Measurements from ENCODE around the gene PPARG. TPM values are rescaled to one million over a fixed set of nuclear protein-coding genes. Genes with fewer than 3 reads are reported as not detected.
A peak's percentile ranks its signal among the peaks of the same experiment; 100 is the strongest.

The PPARG gene
- total RNA-seq, 6 donors from 2014 or later: 39.8 to 93.9 (median 52.7) TPM

DNA sequence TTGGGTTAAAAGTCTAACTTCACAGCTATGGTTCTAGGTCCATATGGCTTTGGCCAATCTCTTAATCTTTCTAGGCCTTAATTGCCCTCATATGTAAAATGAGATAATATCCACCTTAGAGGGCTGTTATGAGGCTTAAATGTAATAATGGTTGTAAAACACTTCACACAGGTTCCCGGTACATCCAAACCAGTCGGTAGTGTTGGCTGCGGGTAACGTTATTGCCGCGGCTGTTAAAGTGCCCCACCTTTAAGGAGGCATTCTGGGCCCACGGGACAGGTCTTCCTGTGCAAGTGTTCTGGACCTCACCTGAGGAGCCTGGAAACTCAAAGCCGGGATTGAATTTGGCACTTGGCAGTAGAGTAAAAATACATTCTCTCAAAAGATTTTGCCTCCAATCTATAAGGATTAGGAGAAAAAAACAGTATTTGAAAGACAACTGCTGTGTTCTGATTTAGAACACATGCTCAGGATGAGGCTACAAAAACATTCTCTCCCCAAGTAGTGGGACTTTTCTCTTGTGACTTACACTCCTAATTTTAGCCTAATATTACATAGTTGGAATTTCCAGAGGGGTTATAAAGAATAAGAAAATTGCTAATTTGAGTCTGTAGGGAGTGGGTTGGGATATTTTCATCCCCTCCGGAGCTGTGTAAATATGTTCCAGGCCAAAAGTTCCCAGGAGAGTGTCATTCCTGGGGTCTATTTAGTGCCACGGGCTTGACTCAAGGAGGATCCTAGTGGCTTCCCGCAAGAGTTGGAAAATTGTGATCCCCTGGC lies 150.5 kb downstream of the PPARG start:
- DNase-seq (no peak), ATAC-seq (ENCODE audit: low FRiP score in 2 of 2) (no peak)
- Histone ChIP-seq H3K4me1 (no peaks in the 10 kb centered on the region), H3K4me3 (no peak overlapping the region), H3K9me3 (no peaks in the 10 kb centered on the region), H3K36me3 (no peaks in the 10 kb centered on the region), H3K27me3 (no peaks in the 10 kb centered on the region), H3K27ac (no peak overlapping the region)
- 87 to 92% methylated on average over 11 of the region's 11 CpGs for WGBS, 2 donors
- TF ChIP-seq, protein P1, sequence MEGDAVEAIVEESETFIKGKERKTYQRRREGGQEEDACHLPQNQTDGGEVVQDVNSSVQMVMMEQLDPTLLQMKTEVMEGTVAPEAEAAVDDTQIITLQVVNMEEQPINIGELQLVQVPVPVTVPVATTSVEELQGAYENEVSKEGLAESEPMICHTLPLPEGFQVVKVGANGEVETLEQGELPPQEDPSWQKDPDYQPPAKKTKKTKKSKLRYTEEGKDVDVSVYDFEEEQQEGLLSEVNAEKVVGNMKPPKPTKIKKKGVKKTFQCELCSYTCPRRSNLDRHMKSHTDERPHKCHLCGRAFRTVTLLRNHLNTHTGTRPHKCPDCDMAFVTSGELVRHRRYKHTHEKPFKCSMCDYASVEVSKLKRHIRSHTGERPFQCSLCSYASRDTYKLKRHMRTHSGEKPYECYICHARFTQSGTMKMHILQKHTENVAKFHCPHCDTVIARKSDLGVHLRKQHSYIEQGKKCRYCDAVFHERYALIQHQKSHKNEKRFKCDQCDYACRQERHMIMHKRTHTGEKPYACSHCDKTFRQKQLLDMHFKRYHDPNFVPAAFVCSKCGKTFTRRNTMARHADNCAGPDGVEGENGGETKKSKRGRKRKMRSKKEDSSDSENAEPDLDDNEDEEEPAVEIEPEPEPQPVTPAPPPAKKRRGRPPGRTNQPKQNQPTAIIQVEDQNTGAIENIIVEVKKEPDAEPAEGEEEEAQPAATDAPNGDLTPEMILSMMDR (IDR thresholded peaks at IDR 0.05): no peak
- TF ChIP-seq POLR2AphosphoS5 (IDR thresholded peaks at IDR 0.05) (no peak), POLR2A (IDR thresholded peaks at IDR 0.05) (no peak)

GRCh38 chr3:12440927-12441714 lies 152.3 kb downstream of the PPARG start:
- no peaks in the 10 kb centered on the region for H3K9me3 ChIP-seq
- H3K4me1 ChIP-seq: no peaks in the 10 kb centered on the region
- no peak overlapping the region for H3K27ac ChIP-seq
- no peaks in the 10 kb centered on the region for H3K27me3 ChIP-seq
- peak in 1 of 2 donors; percentile 84 for DNase-seq
- H3K4me3 ChIP-seq: no peak overlapping the region
- TF ChIP-seq POLR2AphosphoS5 (IDR thresholded peaks at IDR 0.05): no peak
- TF ChIP-seq EP300 (IDR thresholded peaks at IDR 0.05): no peak
- TF ChIP-seq POLR2A (IDR thresholded peaks at IDR 0.05): no peak
- TF ChIP-seq, protein P1 (IDR thresholded peaks at IDR 0.05): no peak
- 68 to 71% methylated on average over 16 to 21 of the region's 21 CpGs for WGBS, 2 donors
- ATAC-seq (ENCODE audit: low FRiP score in 2 of 2): peak; percentile 35 to 68
- H3K36me3 ChIP-seq: no peaks in the 10 kb centered on the region

DNA sequence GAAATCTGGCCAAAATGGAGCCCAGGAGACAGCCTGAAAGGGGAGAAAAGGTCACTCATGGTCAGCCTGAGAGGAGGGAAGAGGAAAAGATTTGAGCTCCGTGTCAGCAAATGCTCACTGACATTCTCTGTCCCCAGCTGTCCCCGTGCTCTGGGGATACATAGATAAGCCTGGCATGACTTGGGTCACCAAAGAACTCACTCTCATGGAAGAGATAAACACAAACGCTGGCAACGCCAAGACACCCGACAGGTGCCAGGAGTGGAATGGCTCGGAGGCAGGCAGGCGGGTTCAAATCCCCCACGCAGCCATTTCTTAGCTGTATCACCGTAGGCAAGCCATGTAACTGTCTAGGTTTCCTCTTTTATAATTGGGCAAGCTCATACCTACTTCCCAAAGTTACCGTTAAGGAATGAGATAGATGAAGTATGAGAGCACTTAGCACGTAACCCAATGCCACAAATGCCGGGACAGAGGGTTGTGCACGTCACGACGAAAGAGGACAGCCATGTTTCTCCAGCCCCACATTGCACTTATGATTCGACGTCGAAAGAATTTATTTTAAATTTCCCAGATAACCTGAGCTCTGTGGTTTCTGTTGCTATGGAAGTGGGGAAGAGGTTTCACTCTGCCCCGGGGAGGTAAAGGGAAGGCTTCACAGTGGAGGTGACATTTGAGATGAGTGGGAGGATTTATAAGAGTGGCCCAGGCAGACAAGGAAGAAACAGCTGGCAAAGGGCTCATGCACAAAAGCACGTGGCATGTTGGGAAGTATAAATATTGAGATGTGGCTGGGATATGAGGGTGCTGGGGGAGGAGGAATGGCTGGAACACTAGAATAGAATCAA lies 154.0 kb downstream of the PPARG start:
- no peak overlapping the region for H3K4me3 ChIP-seq
- no peaks in the 10 kb centered on the region for H3K9me3 ChIP-seq
- no peaks in the 10 kb centered on the region for H3K27me3 ChIP-seq
- DNase-seq (no peak), ATAC-seq (ENCODE audit: low FRiP score in 2 of 2) (no peak)
- no peak for TF ChIP-seq EP300 (IDR thresholded peaks at IDR 0.05)
- no peak for TF ChIP-seq POLR2AphosphoS5 (IDR thresholded peaks at IDR 0.05)
- TF ChIP-seq, protein P1 (IDR thresholded peaks at IDR 0.05): no peak
- TF ChIP-seq POLR2A (IDR thresholded peaks at IDR 0.05): no peak
- 72 to 79% methylated on average over 18 to 20 of the region's 20 CpGs for WGBS, 2 donors
- H3K27ac ChIP-seq: no peak overlapping the region
- H3K4me1 ChIP-seq: no peaks in the 10 kb centered on the region
- no peaks in the 10 kb centered on the region for H3K36me3 ChIP-seq

DNA sequence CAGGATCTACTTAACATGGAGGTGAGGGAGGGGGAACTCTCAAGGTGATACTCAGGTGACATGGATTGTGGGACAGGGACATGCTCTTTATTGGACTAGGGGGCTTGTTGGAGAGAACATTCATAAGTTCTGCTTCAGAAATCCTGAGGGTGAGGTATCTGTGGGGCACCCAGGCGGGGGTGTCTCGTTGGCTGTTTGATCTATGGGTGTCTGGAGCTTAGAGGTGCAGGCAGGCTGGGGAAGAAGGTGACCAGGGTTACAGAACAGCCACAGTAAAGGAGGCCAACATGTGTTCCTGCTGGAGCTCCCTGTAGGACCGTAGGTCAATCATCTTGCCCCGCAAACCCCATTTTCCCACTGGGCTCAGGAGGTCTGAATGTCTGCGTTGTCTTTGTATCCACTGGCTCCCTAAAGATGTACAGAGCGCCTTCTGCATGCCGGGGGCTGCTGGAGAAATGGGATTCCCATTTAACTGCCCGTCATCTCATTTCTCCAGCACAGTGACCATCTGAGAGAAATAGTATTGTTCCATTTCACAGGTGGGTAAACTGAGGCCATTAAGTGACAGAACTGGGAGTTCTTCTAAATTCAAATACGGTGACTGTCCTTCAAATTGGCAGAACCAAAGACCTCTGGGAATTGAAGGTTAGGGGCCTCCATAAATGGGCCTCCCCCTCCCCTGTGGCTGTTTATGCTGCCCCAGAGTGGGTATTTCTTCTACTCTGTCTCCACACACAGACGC lies 155.1 kb downstream of the PPARG start:
- no peak for DNase-seq
- Histone ChIP-seq H3K4me1 (no peaks in the 10 kb centered on the region), H3K9me3 (no peaks in the 10 kb centered on the region), H3K4me3 (no peak overlapping the region), H3K36me3 (no peaks in the 10 kb centered on the region), H3K27ac (no peak overlapping the region), H3K27me3 (no peaks in the 10 kb centered on the region)
- ATAC-seq (ENCODE audit: low FRiP score in 2 of 2): no peak
- 95 to 96% methylated on average over 8 to 10 of the region's 10 CpGs for WGBS, 2 donors
- TF ChIP-seq EP300 (IDR thresholded peaks at IDR 0.05) (no peak), POLR2AphosphoS5 (IDR thresholded peaks at IDR 0.05) (no peak), POLR2A (IDR thresholded peaks at IDR 0.05) (no peak)
- TF ChIP-seq, protein P1 (IDR thresholded peaks at IDR 0.05): no peak

All from upper lobe of left lung (tissue), 6 donors.